ENCODE data around the gene HSPA9.

DNA sequence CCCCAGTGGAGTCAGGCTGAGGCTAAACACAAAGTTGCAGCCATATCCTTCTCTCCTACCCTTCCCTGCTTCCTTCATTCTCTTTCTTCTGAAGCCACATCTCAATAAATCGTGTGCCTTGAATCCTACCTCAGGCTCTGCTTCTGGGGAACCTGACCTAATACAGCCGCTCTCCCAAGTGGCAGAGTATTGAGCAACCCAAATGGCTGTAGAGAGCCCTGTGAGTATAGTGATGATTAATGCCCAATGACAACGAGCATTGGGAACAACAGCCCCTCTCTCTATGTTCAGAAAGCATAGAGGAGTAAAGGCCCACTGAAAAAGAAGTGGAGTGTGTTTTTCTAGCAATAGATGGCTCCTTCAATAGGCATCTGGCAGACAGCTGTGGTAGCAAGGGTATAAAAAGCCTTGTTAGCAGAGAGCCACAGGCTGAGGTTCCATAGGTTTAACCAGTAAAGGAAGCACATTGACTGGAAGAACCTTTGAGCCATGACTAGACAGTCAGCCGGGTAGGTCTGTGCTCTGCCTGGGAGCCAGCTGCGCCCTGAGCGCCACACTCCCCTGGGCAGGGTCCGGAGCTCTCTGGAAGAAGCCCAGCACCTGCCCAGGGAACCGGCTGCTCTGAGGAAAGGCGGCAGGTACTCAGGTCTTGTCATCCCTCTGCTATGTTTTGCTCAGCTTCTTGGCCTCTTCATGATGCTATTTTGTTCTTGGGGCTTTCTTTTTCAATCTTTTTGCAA lies 22.6 kb upstream of the HSPA9 start:
- TF ChIP-seq KDM5A (IDR thresholded peaks at IDR 0.05), result no peak
- TF ChIP-seq, protein P1, sequence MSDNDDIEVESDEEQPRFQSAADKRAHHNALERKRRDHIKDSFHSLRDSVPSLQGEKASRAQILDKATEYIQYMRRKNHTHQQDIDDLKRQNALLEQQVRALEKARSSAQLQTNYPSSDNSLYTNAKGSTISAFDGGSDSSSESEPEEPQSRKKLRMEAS (IDR thresholded peaks at IDR 0.05), result no peak
- TF ChIP-seq POLR2A (IDR thresholded peaks at IDR 0.05; ENCODE audit: low read length), result no peak
- no peak for TF ChIP-seq CTCF (IDR thresholded peaks at IDR 0.05)
- no peak for TF ChIP-seq HOXB13 (CRISPR knock-in tag; IDR thresholded peaks at IDR 0.05; ENCODE audit: low read depth)
- TF ChIP-seq KDM1A (IDR thresholded peaks at IDR 0.05; ENCODE audit: low read depth), result no peak
- TF ChIP-seq EP300 (IDR thresholded peaks at IDR 0.05), result no peak
